NCI-H226 (cell line): Measurements from ENCODE around the gene MBOAT1.

Experiments
- DNase-seq: peaks from one replicate; pipeline ENCODE4 v3.0.0-alpha.2; 2015

MBOAT1 gene

GRCh38 chr6:20092071-20092566, 120.2 kb downstream of the MBOAT1 start:
- DNase-seq, result peak; percentile 12

DNA sequence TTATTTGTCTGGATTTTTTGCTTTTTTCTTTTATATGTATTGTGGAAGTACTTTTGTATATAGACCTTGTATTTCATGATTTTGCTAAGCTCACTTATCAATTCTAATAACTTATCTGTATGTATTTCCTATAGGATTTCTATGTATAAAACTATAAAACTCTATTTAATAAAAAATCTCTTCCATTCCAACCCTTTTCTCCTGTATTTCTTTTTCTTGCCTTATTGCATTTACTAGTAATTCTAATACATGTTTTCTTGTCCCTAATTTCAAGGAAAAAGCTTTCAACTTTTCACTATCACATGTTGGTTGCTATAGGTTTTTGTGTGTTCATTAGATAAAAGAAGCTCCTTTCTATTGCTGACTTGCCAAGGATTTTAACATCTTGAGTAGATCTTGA, 125.3 kb downstream of the MBOAT1 start:
- DNase-seq, result no peak

GRCh38 chr6:20085817-20086216, 126.5 kb downstream of the MBOAT1 start:
- DNase-seq, result no peak

- no peak for DNase-seq
These were observed 127.9 kb downstream of the MBOAT1 start for GRCh38 chr6:20084411-20084810.

DNA sequence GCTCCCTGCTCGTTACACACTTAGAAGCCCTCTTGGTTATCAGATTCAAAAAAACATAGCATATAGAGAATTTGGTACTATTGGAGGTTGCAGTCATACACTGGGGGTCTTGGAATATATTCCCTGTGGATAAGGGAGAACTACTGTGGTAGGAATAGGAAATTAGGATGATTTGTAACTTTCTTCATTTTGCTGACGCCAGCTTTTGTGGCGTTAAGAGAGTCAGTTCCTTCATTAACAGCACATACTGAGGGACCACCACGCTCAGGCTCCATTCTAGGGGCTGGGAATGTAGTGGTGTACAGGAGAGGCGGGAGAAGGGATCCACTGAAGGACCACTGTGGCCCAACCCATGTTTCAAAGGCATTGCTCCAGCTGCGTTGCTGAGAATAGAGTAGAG, 140.3 kb downstream of the MBOAT1 start:
- no peak for DNase-seq

DNA sequence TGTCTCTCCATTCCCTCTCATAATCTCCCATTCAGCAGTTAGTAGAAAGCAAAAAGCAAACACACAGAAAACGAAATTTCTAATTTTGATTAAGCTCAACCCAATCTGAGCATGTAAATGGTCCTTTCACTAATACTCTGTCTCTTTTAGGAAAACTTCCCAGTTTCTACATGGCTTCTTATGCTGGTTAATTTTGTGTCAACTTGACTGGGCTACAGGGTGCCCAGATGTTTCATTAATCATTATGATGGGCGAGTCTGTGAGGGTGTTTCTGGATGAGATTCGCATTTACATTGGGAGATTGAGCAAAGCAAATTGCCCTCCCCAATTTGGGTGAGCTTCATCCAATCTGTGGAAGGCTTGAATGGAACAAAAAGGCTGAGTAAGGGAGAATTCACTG, 142.2 kb downstream of the MBOAT1 start:
- no peak for DNase-seq

- DNase-seq, result no peak
These were observed 143.2 kb downstream of the MBOAT1 start for GRCh38 chr6:20069021-20069522.

- DNase-seq, result no peak
These were observed 143.8 kb downstream of the MBOAT1 start for GRCh38 chr6:20068421-20068988.

GRCh38 chr6:20061952-20062351, 150.3 kb downstream of the MBOAT1 start:
- no peak for DNase-seq

GRCh38 chr6:20060252-20060651, 152.0 kb downstream of the MBOAT1 start:
- no peak for DNase-seq

DNA sequence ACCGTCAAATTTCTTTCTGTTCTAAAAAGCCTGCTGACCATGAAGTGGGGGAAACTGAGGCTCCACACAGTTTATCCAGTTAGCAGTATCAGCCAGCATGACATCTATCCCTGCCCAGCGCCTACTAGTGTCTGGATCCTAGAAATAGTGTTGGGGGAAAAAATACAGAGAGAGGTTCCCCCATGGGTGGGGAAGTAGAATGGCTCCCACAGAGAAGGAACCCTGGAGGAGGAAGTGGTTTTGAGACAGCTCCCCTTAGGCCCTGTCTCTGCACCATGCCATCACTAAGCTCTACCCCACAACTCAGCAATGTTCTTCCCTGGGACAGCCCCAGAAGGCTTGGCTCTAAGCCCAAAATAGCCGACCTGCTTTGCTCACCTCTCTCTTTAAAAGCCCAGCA, 153.4 kb downstream of the MBOAT1 start:
- DNase-seq, result no peak

GRCh38 chr6:20058121-20058905, 154.0 kb downstream of the MBOAT1 start:
- no peak for DNase-seq

DNA sequence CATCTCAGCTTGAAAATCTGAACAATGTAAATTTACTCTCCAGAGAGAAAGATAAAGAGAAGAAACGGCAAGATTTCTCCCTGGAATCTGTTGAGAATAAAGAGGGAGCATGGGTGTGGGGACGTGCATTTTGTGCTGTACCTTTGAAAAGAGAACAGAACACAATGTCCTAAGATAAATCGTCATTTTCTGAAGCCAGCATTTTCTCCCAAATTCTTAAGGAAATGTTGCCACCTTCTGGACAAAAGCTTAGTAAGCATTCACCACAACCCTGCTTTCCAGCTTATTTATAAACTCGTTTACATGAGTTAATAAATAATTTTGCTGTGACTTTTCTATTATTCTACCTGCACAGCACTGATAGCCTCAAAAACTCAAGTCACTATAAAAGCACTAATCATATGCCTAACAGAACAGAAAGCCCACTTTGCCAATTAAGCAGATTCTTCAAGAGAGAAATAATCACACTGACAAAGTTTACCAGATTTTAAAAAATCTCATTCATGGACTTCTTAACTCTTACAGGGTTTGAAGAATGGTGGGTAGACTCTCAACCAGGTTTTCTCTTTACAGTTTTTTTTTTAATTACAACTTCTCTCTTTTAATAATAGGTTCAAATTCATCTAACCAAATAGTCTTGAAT, 155.8 kb downstream of the MBOAT1 start:
- no peak for DNase-seq

GRCh38 chr6:20055916-20056315, 156.4 kb downstream of the MBOAT1 start:
- DNase-seq, result no peak
